Cardiac fibroblast (primary cell): ENCODE results near the gene PRR5.

Experiments
- DNase-seq, 2 donors: peaks; one replicate each; pipeline versions ENCODE4 v3.0.0 to v3.0.0-alpha.2; 2010; ENCODE audit warnings: low read depth in 2 of 2
- H3K4me3 ChIP-seq, 2 donors: replicated peaks in 1 of 2; 1 replicate in 1 of 2; 2 replicates in 1 of 2; pipeline ENCODE4 v1.5.1; 2011; ENCODE audit warnings: low read depth in 2 of 2, low read length in 2 of 2, mild to moderate bottlenecking in 2 of 2, moderate library complexity in 1 of 2
- CTCF ChIP-seq: IDR thresholded peaks from one replicate; pipeline ENCODE4 v1.5.1; 2011; ENCODE audit warnings: low read depth, mild to moderate bottlenecking, low read length, inconsistent platforms

PRR5 gene

GRCh38 chr22:44759430-44760310, 57.7 kb downstream of the PRR5 start:
- TF ChIP-seq CTCF = no peak
- no peak for DNase-seq
- no peak overlapping the region for H3K4me3 ChIP-seq

DNA sequence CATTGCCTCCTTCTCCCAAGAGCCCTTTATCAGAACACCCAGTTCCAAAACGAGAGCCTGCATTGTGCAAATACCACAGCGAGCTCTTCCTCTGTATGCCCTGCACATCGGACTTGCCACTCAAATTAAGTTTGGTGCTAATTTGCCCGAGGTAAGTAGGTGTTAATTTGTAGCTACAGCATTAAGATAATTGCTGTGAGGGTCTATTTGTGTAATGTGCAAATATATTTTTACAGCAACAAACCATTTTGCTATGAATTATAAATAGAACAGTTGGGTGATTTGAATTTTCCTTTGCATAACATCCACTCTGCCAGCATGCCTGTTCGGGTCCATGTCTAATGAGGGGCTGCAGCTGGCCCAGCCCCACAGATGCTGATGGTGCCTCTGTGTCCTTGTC, 58.5 kb downstream of the PRR5 start:
- TF ChIP-seq CTCF = no peak
- DNase-seq = no peak
- H3K4me3 ChIP-seq = no peak overlapping the region

DNA sequence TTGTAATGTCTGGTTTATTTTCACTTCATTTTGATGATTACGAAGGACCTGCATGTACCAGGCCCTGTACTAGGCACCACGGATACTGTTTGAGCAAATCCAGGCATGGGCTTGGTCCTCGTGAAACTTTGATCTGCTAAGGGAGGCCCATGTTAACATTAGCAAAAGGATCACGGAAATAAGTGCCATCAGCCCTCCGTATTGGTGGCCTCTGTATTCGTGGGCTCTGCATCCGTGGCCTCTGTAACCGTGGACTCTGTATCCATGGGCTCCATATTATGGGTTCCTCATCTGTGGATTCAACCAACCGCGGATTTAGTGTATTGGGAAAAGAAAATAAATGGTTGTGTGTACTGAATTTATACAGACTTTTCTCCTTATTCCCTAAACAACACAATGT, 59.0 kb downstream of the PRR5 start:
- no peak for TF ChIP-seq CTCF
- no peak for DNase-seq
- no peak overlapping the region for H3K4me3 ChIP-seq

DNA sequence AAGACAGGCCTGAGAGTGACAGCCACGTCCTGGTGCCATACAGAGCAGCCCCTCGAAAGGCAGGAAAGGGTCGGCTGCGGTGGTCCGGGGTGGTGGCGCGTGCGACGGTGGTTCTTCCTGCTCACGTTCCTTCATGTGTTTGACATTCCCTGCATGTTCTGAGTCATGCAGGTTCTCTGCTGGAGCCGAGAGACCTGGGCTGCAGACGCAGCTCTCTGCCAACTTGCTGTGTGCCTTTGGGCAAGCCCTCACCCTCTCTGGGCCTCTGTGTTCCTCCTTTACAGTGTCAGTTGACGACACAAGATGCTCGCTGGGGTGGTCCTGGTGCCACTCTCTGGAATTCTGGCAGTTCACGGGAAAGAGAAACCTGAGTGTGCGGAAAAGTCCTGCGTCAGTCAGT, 62.4 kb downstream of the PRR5 start:
- no peak for DNase-seq
- TF ChIP-seq CTCF = no peak

DNA sequence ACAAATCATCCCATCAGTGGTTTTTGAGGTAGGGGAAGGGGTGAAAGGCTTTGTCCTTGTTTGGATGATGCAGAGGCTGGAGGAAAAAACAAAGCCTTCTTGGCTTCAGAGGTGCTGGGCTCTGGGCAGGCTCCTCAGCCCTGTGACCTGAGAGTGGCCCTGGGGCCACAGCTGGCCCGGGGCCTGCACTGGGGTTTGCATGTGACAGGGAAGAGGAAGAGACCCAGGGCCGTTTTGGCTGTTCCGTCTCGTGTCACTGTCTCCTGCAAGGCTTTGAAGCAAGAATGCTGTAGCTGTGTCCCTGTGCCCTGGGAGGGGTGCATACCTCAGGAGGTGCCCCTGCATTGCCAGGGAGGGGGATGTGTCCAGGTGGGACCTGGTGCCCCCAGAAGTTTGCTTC, 63.0 kb downstream of the PRR5 start:
- TF ChIP-seq CTCF = no peak
- H3K4me3 ChIP-seq = no peak overlapping the region
- DNase-seq = no peak

More for the DNA sequence above, 62.4 kb downstream of the PRR5 start:
- no peak overlapping the region for H3K4me3 ChIP-seq

DNA sequence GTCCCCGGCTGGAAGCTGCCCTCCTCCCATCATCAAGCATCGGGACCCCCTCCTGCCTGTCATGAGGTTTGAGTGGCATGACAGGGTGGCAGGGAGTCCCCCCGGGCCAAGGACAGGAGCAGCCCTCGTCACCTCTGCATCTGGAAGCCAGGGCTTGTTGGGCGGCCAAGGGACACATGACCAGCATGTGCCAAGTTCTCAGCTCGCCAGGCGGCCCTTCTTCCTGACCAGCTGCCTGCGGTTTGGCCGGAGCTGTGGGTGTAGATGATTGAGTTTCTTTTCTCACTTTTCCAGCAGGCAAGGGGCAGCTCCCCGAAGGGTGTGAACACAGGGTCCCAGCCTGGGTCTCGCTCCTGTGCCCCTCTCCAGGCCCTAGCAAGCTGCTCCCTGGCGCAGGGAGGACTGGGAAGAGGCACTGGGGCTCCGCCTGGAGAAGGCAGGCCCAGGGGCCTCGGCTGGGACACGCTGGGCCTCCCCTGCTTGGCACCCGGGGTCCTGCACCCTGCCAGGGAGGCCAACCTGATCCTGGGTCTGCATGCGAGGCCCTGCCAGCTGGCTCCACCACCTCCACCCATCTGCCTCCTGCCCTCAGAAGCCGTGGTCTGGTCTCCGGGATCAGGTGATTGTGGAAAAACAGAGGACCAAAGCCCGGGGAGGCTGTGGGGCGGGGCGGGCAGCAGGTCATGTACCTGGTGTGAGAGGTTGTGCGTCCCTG, 63.7 kb downstream of the PRR5 start:
- TF ChIP-seq CTCF = no peak

More for the DNA sequence above, 63.7 kb downstream of the PRR5 start:
- no peak for DNase-seq
- H3K4me3 ChIP-seq = no peak overlapping the region
